ENCODE measurements around the gene RBM11.

RBM11 gene

GRCh38 chr21:14273736-14274538 is 58.0 kb downstream of the RBM11 start:
- FAIRE-seq = no peak
- no peak for DNase-seq (ENCODE audit: insufficient read length)
- TF ChIP-seq POLR2A (IDR thresholded peaks at IDR 0.05; ENCODE audit: low read depth, low read length) (no peak), POLR2AphosphoS5 (IDR thresholded peaks at IDR 0.05; ENCODE audit: low read depth, low read length) (no peak), TAF1 (IDR thresholded peaks at IDR 0.05; ENCODE audit: borderline replicate concordance, low read depth, low read length) (no peak)

GRCh38 chr21:14275702-14276205 is 59.8 kb downstream of the RBM11 start:
- DNase-seq (ENCODE audit: insufficient read length) (no peak), FAIRE-seq (no peak)
- TF ChIP-seq POLR2AphosphoS5 (IDR thresholded peaks at IDR 0.05; ENCODE audit: low read depth, low read length) = no peak
- TF ChIP-seq POLR2A (IDR thresholded peaks at IDR 0.05; ENCODE audit: low read depth, low read length) = no peak
- no peak for TF ChIP-seq TAF1 (IDR thresholded peaks at IDR 0.05; ENCODE audit: borderline replicate concordance, low read depth, low read length)
